ENCODE data around the gene KCNMA1. TPM values are rescaled to one million over a fixed set of nuclear protein-coding genes. Genes with fewer than 3 reads are reported as not detected.

KCNMA1 gene
- total and polyA plus RNA-seq, 10 donors = 9.3 to 114 (median 51.5) TPM

GRCh38 chr10:77032188-77032570 is 605.4 kb downstream of the KCNMA1 start:
- Histone ChIP-seq H3K9me3 (no peaks in the 10 kb centered on the region), H3K27me3 (replicated peaks in 1 of 7) (no peaks in the 10 kb centered on the region), H3K27ac (no peak overlapping the region), H3K4me3 (no peak overlapping the region), H3K4me1 (peaks cover 5 to 25% (median 15%) of the 10 kb centered on the region in 6 donors), H3K36me3 (no peaks in the 10 kb centered on the region)
- no peak for TF ChIP-seq CTCF (IDR thresholded peaks at IDR 0.05 in 8 of 11, conservative IDR thresholded peaks at IDR 0.05 in 3 of 11)
- no peak for DNase-seq
- 12 to 38% (median 22%) methylated on average over 1 of the region's 1 CpG for WGBS, 5 donors
- intact Hi-C loops (cut with DNase I; ENCODE audit: low total_unique reads) = no loop called here

- no peaks in the 10 kb centered on the region for H3K27me3 ChIP-seq (replicated peaks in 1 of 7)
- WGBS, 5 donors = 11 to 44% (median 17%) methylated on average over 1 of the region's 1 CpG
- intact Hi-C loops (cut with DNase I; ENCODE audit: low total_unique reads) = no loop called here
- DNase-seq = no peak
- H3K27ac ChIP-seq = peak overlapping the region in 1 of 8 donors; percentile 46
- TF ChIP-seq POLR2AphosphoS5 (IDR thresholded peaks at IDR 0.05) = no peak
- no peak for TF ChIP-seq POLR2A (IDR thresholded peaks at IDR 0.05)
- no peak for TF ChIP-seq CTCF (IDR thresholded peaks at IDR 0.05 in 8 of 11, conservative IDR thresholded peaks at IDR 0.05 in 3 of 11)
- H3K4me1 ChIP-seq = peaks cover 5 to 25% (median 15%) of the 10 kb centered on the region in 6 donors
- no peaks in the 10 kb centered on the region for H3K36me3 ChIP-seq
- H3K9me3 ChIP-seq = no peaks in the 10 kb centered on the region
- no peak overlapping the region for H3K4me3 ChIP-seq
Observed at GRCh38 chr10:77031531-77032187, 605.9 kb downstream of the KCNMA1 start.

GRCh38 chr10:77030974-77031373 is 606.6 kb downstream of the KCNMA1 start:
- Histone ChIP-seq H3K4me1 (peaks cover 5 to 25% (median 15%) of the 10 kb centered on the region in 6 donors), H3K27me3 (replicated peaks in 1 of 7) (no peaks in the 10 kb centered on the region), H3K36me3 (no peaks in the 10 kb centered on the region), H3K9me3 (no peaks in the 10 kb centered on the region), H3K4me3 (no peak overlapping the region), H3K27ac (peak overlapping the region in 1 of 8 donors; percentile 46)
- TF ChIP-seq CTCF (IDR thresholded peaks at IDR 0.05 in 8 of 11, conservative IDR thresholded peaks at IDR 0.05 in 3 of 11) = no peak
- no peak for TF ChIP-seq POLR2A (IDR thresholded peaks at IDR 0.05)
- TF ChIP-seq POLR2AphosphoS5 (IDR thresholded peaks at IDR 0.05) = peak in 1 of 3 donors; percentile 60
- intact Hi-C loops (cut with DNase I; ENCODE audit: low total_unique reads) = no loop called here
- no peak for DNase-seq
- 21 to 34% (median 27%) methylated on average over 2 of the region's 2 CpGs for WGBS, 5 donors

- no peaks in the 10 kb centered on the region for H3K36me3 ChIP-seq
- H3K27me3 ChIP-seq (replicated peaks in 1 of 7) = no peaks in the 10 kb centered on the region
- H3K27ac ChIP-seq = no peak overlapping the region
- intact Hi-C loops (cut with DNase I; ENCODE audit: low total_unique reads) = no loop called here
- no peak overlapping the region for H3K4me3 ChIP-seq
- H3K4me1 ChIP-seq = peaks cover 5 to 25% (median 15%) of the 10 kb centered on the region in 6 donors
- no peaks in the 10 kb centered on the region for H3K9me3 ChIP-seq
- TF ChIP-seq POLR2A (IDR thresholded peaks at IDR 0.05) (no peak), CTCF (IDR thresholded peaks at IDR 0.05 in 8 of 11, conservative IDR thresholded peaks at IDR 0.05 in 3 of 11) (no peak), POLR2AphosphoS5 (IDR thresholded peaks at IDR 0.05) (peak in 1 of 3 donors; percentile 11)
- WGBS, 5 donors = 68 to 76% (median 73%) methylated on average over 4 of the region's 4 CpGs
- DNase-seq = no peak
Observed at GRCh38 chr10:77029777-77030717, 607.6 kb downstream of the KCNMA1 start.
